Smooth muscle cell (in vitro differentiated cells): Measurements from ENCODE around the gene MITF. TPM values are rescaled to one million over a fixed set of nuclear protein-coding genes. Genes with fewer than 3 reads are reported as not detected.

Source experiments
- DNase-seq: peaks from one replicate; lab custom pipeline; 2025; ENCODE audit not compliant: unreplicated experiment; lab: John Stamatoyannopoulos, UW
- H2AFZ ChIP-seq: fragments of 200-600 bp; sonication (generic); 2 replicates; pipeline ENCODE4 v1.6.0; 2016; ENCODE audit warnings: antibody characterized with exemption, low read depth, mild to moderate bottlenecking
- H3F3A ChIP-seq: fragments of 200-600 bp; sonication (generic); 2 replicates; pipeline ENCODE4 v1.6.0; 2017; ENCODE audit warnings: antibody characterized with exemption, low read depth
- H3K27ac ChIP-seq: fragments of 200-600 bp; sonication (generic); 2 replicates; pipeline ENCODE4 v1.5.1; 2016; ENCODE audit warnings: low read depth, mild to moderate bottlenecking
- H3K27me3 ChIP-seq: fragments of 200-600 bp; sonication (generic); 2 replicates; pipeline ENCODE4 v1.6.1; 2016; ENCODE audit warnings: low read depth, mild to moderate bottlenecking
- H3K36me3 ChIP-seq: fragments of 200-600 bp; sonication (generic); 2 replicates; pipeline ENCODE4 v1.5.1; 2016; ENCODE audit warnings: low read depth
- H3K4me1 ChIP-seq: fragments of 200-600 bp; sonication (generic); 2 replicates; pipeline ENCODE4 v1.5.1; 2016; ENCODE audit warnings: low read depth
- H3K4me2 ChIP-seq: fragments of 200-600 bp; sonication (generic); 2 replicates; pipeline ENCODE4 v1.6.0; 2016; ENCODE audit warnings: mild to moderate bottlenecking
- H3K4me3 ChIP-seq: fragments of 200-600 bp; sonication (generic); 2 replicates; pipeline ENCODE4 v1.5.1; 2016; ENCODE audit warnings: mild to moderate bottlenecking
- H3K79me2 ChIP-seq: fragments of 200-600 bp; sonication (generic); 2 replicates; pipeline ENCODE4 v1.6.0; 2016; ENCODE audit warnings: low read depth, mild to moderate bottlenecking
- H3K9ac ChIP-seq: fragments of 200-600 bp; sonication (generic); 2 replicates; pipeline ENCODE4 v1.6.0; 2016; ENCODE audit warnings: low read depth
- H3K9me3 ChIP-seq: fragments of 200-600 bp; sonication (generic); replicated peaks from 2 replicates; pipeline ENCODE4 v1.5.1; 2016; ENCODE audit warnings: low read depth
- H4K20me1 ChIP-seq: fragments of 200-600 bp; sonication (generic); 2 replicates; pipeline ENCODE4 v1.6.0; 2016; ENCODE audit warnings: low read depth
- CTCF ChIP-seq: fragments of 200-600 bp; sonication (generic); IDR thresholded peaks from 2 replicates; pipeline ENCODE4 v1.5.1; 2017; ENCODE audit warnings: borderline replicate concordance, mild to moderate bottlenecking, antibody characterized with exemption; ENCODE audit not compliant: insufficient read depth, poor library complexity, severe bottlenecking
- WGBS: methylation state at CpG from one replicate; pipeline ENCODE4 v1.1.7; 2016; ENCODE audit warnings: low lambda C conversion rate; 5-methylcytosine and 5-hydroxymethylcytosine counted together
- polyA plus RNA-seq: library from polyadenylated mRNA; unstranded; fragments of >200 nt; fragmentation: Nextera tagmentation; extraction: Ambion mirVana; gene quantifications from 2 replicates; pipeline ENCODE4 v1.2.1, GENCODE V29; 2016
- total RNA-seq: library from RNA; depleted of rRNA; stranded (reverse); fragments of >200 nt; gene quantifications from 2 replicates; pipeline ENCODE4 v1.2.3, GENCODE V29; 2014

Gene MITF
- total RNA-seq, result 2.3 and 3.5 TPM in 2 replicates
- 3.1 and 3.6 TPM in 2 replicates for polyA plus RNA-seq

- 1% methylated on average over 61 of the region's 81 CpGs for WGBS
- H3F3A ChIP-seq, result no peaks in the 10 kb centered on the region
- H3K27ac ChIP-seq, result no peak within 1 kb of the TSS
- no peak for TF ChIP-seq CTCF
- no peaks in the 10 kb centered on the region for H3K9me3 ChIP-seq
- H4K20me1 ChIP-seq, result no peaks in the 10 kb centered on the region
- H3K36me3 ChIP-seq, result no peaks in the 10 kb centered on the region
- H3K4me2 ChIP-seq, result peak within 1 kb of the TSS; percentile 95
- peak; percentile 71 for DNase-seq
- peaks cover 5% of the 10 kb centered on the region for H3K4me1 ChIP-seq
- peaks cover 32% of the 10 kb centered on the region for H3K27me3 ChIP-seq
- peak within 1 kb of the TSS; percentile 99 for H2AFZ ChIP-seq
- H3K79me2 ChIP-seq, result no peaks in the 10 kb centered on the region
- peak within 1 kb of the TSS; percentile 4 for H3K9ac ChIP-seq
- peak within 1 kb of the TSS; percentile 97 for H3K4me3 ChIP-seq
Observed at GRCh38 chr3:69739204-69740102, at the start of gene MITF. Gene MITF (plus strand): TSS chr3:69739464. CDS start chr3:69739598, 134 bp downstream.

GRCh38 chr3:69691860-69692259 lies 47.4 kb upstream of the MITF start:
- Histone ChIP-seq H3K27me3 (peaks cover 17% of the 10 kb centered on the region), H3K4me2 (no peak overlapping the region), H3K4me3 (no peak overlapping the region), H4K20me1 (no peaks in the 10 kb centered on the region), H3K9me3 (no peaks in the 10 kb centered on the region), H3K4me1 (no peaks in the 10 kb centered on the region), H3K79me2 (no peaks in the 10 kb centered on the region), H3K27ac (no peak overlapping the region), H3K36me3 (no peaks in the 10 kb centered on the region), H3F3A (no peaks in the 10 kb centered on the region), H2AFZ (no peak overlapping the region), H3K9ac (no peak overlapping the region)
- WGBS, result 97% methylated on average over 4 of the region's 4 CpGs
- no peak for DNase-seq
- TF ChIP-seq CTCF, result no peak

- no peaks in the 10 kb centered on the region for H3K4me1 ChIP-seq
- TF ChIP-seq CTCF, result no peak
- no peaks in the 10 kb centered on the region for H3F3A ChIP-seq
Observed at GRCh38 chr3:69692761-69693160, 46.5 kb upstream of the MITF start.

GRCh38 chr3:69695443-69695842 lies 43.8 kb upstream of the MITF start:
- no peaks in the 10 kb centered on the region for H3K36me3 ChIP-seq
- no peak for DNase-seq
- peaks cover under 1% of the 10 kb centered on the region for H3K27me3 ChIP-seq
- H3K27ac ChIP-seq, result no peak overlapping the region
- no peak overlapping the region for H3K4me2 ChIP-seq
- H2AFZ ChIP-seq, result no peak overlapping the region
- H3K79me2 ChIP-seq, result no peaks in the 10 kb centered on the region
- WGBS, result 82% methylated on average over 2 of the region's 2 CpGs
- H4K20me1 ChIP-seq, result no peaks in the 10 kb centered on the region
- TF ChIP-seq CTCF, result no peak
- no peaks in the 10 kb centered on the region for H3K9me3 ChIP-seq
- no peaks in the 10 kb centered on the region for H3F3A ChIP-seq
- H3K4me1 ChIP-seq, result no peaks in the 10 kb centered on the region
- H3K4me3 ChIP-seq, result no peak overlapping the region
- H3K9ac ChIP-seq, result no peak overlapping the region

More at GRCh38 chr3:69692761-69693160, 46.5 kb upstream of the MITF start:
- no peak for DNase-seq
- H3K9me3 ChIP-seq, result no peaks in the 10 kb centered on the region
- H3K9ac ChIP-seq, result no peak overlapping the region
- H3K27ac ChIP-seq, result no peak overlapping the region
- no peaks in the 10 kb centered on the region for H3K79me2 ChIP-seq
- H2AFZ ChIP-seq, result no peak overlapping the region
- no peaks in the 10 kb centered on the region for H4K20me1 ChIP-seq
- H3K4me3 ChIP-seq, result no peak overlapping the region
- H3K4me2 ChIP-seq, result no peak overlapping the region
- 89% methylated on average over 2 of the region's 2 CpGs for WGBS
- H3K27me3 ChIP-seq, result peaks cover 17% of the 10 kb centered on the region
- no peaks in the 10 kb centered on the region for H3K36me3 ChIP-seq
